AG04449 (cell line): ENCODE measurements around the gene ARFGEF3.
A peak's percentile ranks its signal among the peaks of the same experiment; 100 is the strongest.

Source experiments
- CTCF ChIA-PET: fragments of 350-600 bp; formaldehyde crosslinking; extraction: SDS; loops from one replicate; lab custom pipeline; 2021; ENCODE audit warnings: antibody characterized with exemption; lab: Yijun Ruan, JAX
- POLR2A ChIA-PET: fragments of 400-600, 350-600 bp; formaldehyde crosslinking; extraction: SDS; loops from one replicate; lab custom pipeline; 2020; ENCODE audit warnings: antibody characterized with exemption, inconsistent platforms; lab: Yijun Ruan, JAX
- DNase-seq: peaks from one replicate; pipeline ENCODE4 v3.0.0-alpha.2; 2010; ENCODE audit warnings: low read depth, low spot score
- H3K4me3 ChIP-seq: 2 replicates; pipeline ENCODE4 v1.5.1; 2011; ENCODE audit warnings: low read depth, mild to moderate bottlenecking, control low read depth, low read length
- TF ChIP-seq, protein P1 (sequence below): IDR thresholded peaks from one replicate; pipeline ENCODE4 v1.5.1; 2011; ENCODE audit warnings: mild to moderate bottlenecking, moderate library complexity, low read length, control low read depth, inconsistent platforms; ENCODE audit not compliant: insufficient read depth; ENCODE audit errors: missing control alignments

The ARFGEF3 gene, protein sequence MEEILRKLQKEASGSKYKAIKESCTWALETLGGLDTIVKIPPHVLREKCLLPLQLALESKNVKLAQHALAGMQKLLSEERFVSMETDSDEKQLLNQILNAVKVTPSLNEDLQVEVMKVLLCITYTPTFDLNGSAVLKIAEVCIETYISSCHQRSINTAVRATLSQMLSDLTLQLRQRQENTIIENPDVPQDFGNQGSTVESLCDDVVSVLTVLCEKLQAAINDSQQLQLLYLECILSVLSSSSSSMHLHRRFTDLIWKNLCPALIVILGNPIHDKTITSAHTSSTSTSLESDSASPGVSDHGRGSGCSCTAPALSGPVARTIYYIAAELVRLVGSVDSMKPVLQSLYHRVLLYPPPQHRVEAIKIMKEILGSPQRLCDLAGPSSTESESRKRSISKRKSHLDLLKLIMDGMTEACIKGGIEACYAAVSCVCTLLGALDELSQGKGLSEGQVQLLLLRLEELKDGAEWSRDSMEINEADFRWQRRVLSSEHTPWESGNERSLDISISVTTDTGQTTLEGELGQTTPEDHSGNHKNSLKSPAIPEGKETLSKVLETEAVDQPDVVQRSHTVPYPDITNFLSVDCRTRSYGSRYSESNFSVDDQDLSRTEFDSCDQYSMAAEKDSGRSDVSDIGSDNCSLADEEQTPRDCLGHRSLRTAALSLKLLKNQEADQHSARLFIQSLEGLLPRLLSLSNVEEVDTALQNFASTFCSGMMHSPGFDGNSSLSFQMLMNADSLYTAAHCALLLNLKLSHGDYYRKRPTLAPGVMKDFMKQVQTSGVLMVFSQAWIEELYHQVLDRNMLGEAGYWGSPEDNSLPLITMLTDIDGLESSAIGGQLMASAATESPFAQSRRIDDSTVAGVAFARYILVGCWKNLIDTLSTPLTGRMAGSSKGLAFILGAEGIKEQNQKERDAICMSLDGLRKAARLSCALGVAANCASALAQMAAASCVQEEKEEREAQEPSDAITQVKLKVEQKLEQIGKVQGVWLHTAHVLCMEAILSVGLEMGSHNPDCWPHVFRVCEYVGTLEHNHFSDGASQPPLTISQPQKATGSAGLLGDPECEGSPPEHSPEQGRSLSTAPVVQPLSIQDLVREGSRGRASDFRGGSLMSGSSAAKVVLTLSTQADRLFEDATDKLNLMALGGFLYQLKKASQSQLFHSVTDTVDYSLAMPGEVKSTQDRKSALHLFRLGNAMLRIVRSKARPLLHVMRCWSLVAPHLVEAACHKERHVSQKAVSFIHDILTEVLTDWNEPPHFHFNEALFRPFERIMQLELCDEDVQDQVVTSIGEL (N-terminal part only)

DNA sequence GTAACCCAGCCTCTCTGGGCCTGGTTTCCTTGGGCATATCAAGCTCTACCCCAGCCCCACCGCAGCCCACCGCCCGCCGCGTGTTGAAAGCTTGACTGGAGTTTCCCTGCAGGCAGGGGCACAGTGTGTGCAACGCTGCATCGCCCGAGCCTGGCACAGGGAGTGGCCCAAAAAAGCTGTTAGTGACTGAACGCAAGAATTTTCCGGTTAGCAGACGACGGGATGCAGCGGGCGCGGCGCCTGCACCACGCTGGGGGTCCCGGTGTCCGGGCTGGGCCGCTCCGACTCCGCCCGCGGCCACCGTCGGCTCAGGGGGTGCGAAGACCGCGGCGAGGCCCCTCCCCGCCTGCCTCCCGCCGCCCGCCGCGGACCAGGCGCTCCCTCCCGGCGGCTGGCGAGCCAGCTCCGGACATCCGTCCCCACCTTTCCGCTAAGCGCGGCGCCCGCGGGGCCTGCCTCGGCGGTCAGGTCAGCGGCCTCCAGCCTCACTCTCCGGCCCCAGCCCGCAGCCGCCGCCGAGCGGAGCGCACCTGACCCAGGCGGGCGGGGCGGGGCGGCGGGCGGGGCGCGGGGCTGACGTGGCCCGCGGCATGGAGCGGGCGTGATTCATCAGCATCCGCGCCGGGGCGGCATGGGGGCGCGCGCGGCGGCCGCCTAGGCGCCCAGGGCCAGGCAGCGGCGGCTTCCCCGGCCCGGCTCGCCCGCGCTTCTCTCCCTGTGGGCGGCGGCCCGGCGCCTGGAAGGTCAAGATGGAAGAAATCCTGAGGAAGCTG, at the start of gene ARFGEF3:
Gene ARFGEF3, plus strand, starts transcription at position 602 of the 773 bp plus-strand sequence. Its CDS starts 148 bp downstream, at position 750.
- CTCF ChIA-PET = no interaction called here
- no peak for DNase-seq
- TF ChIP-seq, protein P1, sequence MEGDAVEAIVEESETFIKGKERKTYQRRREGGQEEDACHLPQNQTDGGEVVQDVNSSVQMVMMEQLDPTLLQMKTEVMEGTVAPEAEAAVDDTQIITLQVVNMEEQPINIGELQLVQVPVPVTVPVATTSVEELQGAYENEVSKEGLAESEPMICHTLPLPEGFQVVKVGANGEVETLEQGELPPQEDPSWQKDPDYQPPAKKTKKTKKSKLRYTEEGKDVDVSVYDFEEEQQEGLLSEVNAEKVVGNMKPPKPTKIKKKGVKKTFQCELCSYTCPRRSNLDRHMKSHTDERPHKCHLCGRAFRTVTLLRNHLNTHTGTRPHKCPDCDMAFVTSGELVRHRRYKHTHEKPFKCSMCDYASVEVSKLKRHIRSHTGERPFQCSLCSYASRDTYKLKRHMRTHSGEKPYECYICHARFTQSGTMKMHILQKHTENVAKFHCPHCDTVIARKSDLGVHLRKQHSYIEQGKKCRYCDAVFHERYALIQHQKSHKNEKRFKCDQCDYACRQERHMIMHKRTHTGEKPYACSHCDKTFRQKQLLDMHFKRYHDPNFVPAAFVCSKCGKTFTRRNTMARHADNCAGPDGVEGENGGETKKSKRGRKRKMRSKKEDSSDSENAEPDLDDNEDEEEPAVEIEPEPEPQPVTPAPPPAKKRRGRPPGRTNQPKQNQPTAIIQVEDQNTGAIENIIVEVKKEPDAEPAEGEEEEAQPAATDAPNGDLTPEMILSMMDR = no peak
- POLR2A ChIA-PET = no interaction called here
- H3K4me3 ChIP-seq = peak within 1 kb of the TSS; percentile 53

GRCh38 chr6:138113588-138114210, 48.0 kb upstream of the ARFGEF3 start:
- POLR2A ChIA-PET = interaction anchor here (0.6 kb wide), 1 partner anchor 314 kb away, joined by 4 read pairs; no protein-coding TSS in a partner anchor
- CTCF ChIA-PET = interaction anchor here (0.7 to 7.5 kb wide), 9 partner anchors 109 to 659 kb away, joined by 3 to 120 read pairs (median 35); partner anchors contain the start of gene CCDC28A
- TF ChIP-seq, protein P1 = no peak
- H3K4me3 ChIP-seq = no peak overlapping the region
- DNase-seq = no peak

GRCh38 chr6:138115201-138115600, 46.5 kb upstream of the ARFGEF3 start:
- no peak for DNase-seq
- no peak overlapping the region for H3K4me3 ChIP-seq
- ChIA-PET CTCF (interaction anchor here (0.9 to 7.5 kb wide), 33 partner anchors 9 to 1250 kb away, joined by 3 to 120 read pairs (median 7); partner anchors contain the start of genes CCDC28A and HEBP2), POLR2A (interaction anchor here (0.6 to 0.7 kb wide), 2 partner anchors 545 to 653 kb away, joined by 3 to 4 read pairs; no protein-coding TSS in a partner anchor)
- TF ChIP-seq, protein P1 = no peak

GRCh38 chr6:138115877-138116660, 45.7 kb upstream of the ARFGEF3 start:
- CTCF ChIA-PET = interaction anchor here (0.6 to 7.5 kb wide), 50 partner anchors 8 to 1249 kb away, joined by 3 to 120 read pairs (median 4); partner anchors contain the start of genes CCDC28A and HEBP2
- POLR2A ChIA-PET = interaction anchor here (0.6 kb wide), 1 partner anchor 544 kb away, joined by 3 read pairs; no protein-coding TSS in a partner anchor
- no peak overlapping the region for H3K4me3 ChIP-seq
- TF ChIP-seq, protein P1 = peak; percentile 40
- no peak for DNase-seq
